Measurements from ENCODE around the gene PXDN.

GRCh38 chr2:1717113-1717512, 27.2 kb downstream of the PXDN start:
- TF ChIP-seq POLR2A (IDR thresholded peaks at IDR 0.05; ENCODE audit: extremely low read depth, insufficient read length) (no peak), CTCF (IDR thresholded peaks at IDR 0.05; ENCODE audit: low read depth, low read length) (no peak), MYC (IDR thresholded peaks at IDR 0.05; ENCODE audit: low read depth, low read length) (no peak), MAX (IDR thresholded peaks at IDR 0.05; ENCODE audit: low read depth, low read length) (no peak)
